Measurements from ENCODE around the gene GJB2.

GRCh38 chr13:20173116-20173746 lies 19.5 kb downstream of the GJB2 start:
- no peak for TF ChIP-seq CTCF (IDR thresholded peaks at IDR 0.05; ENCODE audit: poor library complexity)
- TF ChIP-seq EZH2phosphoT487 (IDR thresholded peaks at IDR 0.05; ENCODE audit: low read depth, severe bottlenecking, unreplicated experiment) = no peak

All from hepatocyte (in vitro differentiated cells).